C4-2B (cell line): ENCODE measurements around the gene FAM118A.

Experiments used
- ZFX ChIP-seq: fragments of 450-650 bp; IDR thresholded peaks from 2 replicates; pipeline ENCODE4 v1.6.1; 2017
- TF ChIP-seq, protein P1 (sequence below): fragments of 450-650 bp; conservative IDR thresholded peaks from 2 replicates; pipeline ENCODE4 v1.5.1; 2017; ENCODE audit warnings: mild to moderate bottlenecking

DNA sequence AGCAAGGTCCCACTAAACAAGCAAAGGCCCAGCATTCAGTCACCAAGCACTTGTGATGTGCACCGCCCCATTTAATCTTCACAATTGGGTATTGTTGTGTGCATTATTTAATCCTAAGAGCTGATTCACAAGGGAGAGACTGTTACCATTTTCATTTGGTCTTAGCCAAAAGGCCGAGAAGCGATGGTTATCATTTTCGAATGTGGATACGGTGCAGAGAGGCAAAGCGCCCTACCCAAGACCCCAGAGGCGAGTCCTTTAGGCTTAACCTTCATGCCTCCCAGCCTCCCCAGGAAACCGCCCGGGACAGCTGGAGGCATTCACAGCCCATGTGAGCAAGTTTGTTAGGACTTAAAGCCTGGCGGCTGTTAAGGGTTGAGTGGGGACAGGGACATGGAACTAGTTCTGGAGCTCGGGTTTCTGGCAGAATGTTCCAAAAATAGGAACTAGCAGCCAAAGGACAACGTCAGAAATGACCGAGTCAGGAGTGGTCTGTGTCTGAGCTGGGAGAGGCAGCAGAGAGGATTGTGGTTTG is 38.0 kb upstream of the FAM118A start:
- TF ChIP-seq, protein P1, sequence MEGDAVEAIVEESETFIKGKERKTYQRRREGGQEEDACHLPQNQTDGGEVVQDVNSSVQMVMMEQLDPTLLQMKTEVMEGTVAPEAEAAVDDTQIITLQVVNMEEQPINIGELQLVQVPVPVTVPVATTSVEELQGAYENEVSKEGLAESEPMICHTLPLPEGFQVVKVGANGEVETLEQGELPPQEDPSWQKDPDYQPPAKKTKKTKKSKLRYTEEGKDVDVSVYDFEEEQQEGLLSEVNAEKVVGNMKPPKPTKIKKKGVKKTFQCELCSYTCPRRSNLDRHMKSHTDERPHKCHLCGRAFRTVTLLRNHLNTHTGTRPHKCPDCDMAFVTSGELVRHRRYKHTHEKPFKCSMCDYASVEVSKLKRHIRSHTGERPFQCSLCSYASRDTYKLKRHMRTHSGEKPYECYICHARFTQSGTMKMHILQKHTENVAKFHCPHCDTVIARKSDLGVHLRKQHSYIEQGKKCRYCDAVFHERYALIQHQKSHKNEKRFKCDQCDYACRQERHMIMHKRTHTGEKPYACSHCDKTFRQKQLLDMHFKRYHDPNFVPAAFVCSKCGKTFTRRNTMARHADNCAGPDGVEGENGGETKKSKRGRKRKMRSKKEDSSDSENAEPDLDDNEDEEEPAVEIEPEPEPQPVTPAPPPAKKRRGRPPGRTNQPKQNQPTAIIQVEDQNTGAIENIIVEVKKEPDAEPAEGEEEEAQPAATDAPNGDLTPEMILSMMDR, result no peak
- TF ChIP-seq ZFX, result no peak
